HuH-7 (cell line): ENCODE results near the gene MSLN.
"Not testable (repeated sequence)": the region's sequence is repeated elsewhere in the genome, so short reads cannot be mapped to it uniquely, and the experiment has no call there.

ENCODE experiments used
- DNase-seq: peaks from one replicate; pipeline ENCODE4 v3.0.0; 2011; ENCODE audit warnings: low spot score

MSLN gene

DNA sequence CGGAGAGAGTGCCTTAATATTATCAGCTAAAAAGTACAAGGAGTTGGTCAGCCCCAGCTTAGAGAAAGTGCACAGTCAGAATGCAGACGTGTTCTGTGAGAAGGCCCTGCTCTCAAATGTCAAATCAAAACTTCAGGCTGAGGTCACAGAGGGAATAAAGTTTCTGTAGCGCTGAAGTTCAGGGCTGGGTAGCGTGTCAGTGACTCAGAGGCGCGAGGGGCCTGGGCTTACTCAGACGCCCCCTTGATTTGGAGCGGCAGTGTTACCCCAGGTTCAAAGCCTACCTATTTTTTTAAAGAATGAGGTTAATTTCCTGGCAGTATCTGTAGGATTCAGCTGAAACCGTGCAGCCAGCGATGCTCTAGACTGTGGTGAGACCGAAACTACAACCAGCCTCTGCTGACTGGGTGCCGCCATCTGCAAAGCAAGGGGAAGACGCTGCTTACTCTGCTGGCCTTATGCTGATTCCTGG is 24.5 kb upstream of the MSLN start:
- no peak for DNase-seq

DNA sequence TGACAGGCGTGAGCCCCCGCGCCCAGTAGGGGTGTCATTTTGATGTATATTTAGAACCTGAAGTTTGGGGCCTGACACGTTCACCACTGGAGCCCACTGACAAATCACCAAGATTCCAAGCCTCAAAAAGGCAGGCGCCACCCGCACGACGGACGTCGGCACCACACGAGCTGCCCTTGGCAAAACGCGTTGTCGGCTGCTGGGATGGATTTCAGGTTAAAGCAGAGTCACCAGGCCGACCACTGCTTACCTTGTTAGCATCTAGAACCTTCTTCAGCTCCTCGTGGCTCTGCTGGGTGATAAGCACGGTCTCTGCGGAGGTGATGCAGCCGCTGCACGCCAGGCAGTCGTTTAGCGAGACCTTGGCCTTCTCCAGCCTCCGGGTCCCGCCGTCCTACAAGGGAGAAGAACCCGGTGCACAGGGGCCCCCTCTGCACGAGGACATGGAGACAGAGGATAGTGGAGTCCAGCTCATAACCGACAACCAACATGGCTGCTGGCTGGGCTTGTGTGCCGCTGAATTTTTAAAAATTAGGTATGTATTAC is 23.5 kb upstream of the MSLN start:
- no peak for DNase-seq

DNA sequence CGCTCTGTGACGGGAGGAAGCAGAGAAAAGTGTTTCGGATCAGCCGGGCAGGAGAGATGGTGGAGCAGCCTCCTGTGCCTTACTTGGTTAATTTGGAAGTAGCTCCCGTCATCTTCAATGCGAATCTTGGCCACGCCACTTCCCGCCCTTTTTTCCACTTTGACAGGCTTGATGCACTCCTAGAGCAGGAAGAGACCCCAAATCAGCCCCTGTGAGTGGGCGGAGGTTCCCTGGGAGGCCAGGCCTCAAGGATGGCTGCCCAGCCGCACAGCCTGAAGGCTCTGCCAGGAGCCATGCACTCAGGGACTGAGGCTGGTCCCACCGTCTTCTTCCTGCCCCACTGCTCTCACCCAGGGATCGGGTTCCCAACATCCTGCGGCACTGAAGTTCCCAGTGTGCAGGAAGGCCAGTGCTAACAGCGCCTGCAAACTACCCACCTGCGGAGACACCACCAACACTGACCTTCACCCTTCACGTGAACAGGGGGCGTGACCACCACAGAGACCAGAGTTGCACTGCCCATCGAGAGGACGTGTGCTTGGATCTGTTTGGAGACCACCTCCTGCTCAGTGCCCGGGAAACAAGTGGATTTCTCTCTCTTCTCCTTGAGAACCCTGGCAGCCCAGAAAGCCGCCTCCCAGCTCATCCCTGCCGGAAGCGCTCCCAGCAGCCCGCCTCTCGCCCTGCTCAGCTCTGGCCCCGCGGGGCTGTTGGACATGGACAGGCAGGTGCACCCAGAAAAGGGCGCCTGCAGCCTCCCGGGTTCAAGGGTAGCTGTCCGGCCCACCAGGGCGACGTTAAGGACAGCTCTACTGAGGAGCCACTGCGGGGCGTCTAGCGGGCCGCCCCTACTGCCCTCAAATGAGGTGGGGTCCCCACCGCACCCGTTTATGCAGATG is 20.7 kb upstream of the MSLN start:
- peak; percentile 37 for DNase-seq

DNA sequence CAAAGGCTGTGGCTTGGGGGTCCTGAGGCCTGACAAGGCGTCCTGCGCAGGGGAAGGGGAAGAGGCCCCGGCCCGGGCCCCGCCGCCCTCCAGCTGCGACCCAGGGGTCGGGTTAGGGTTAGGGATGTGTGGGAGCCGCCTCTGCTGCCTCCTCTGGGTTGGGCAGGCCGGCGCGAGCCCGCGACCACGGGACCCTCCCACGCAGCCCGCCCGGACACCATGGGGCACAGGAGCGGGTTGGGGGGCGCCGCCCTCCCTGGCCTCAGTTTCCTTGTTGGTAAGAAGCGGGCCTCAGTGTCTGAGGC is 20.1 kb upstream of the MSLN start:
- DNase-seq, result no peak

DNA sequence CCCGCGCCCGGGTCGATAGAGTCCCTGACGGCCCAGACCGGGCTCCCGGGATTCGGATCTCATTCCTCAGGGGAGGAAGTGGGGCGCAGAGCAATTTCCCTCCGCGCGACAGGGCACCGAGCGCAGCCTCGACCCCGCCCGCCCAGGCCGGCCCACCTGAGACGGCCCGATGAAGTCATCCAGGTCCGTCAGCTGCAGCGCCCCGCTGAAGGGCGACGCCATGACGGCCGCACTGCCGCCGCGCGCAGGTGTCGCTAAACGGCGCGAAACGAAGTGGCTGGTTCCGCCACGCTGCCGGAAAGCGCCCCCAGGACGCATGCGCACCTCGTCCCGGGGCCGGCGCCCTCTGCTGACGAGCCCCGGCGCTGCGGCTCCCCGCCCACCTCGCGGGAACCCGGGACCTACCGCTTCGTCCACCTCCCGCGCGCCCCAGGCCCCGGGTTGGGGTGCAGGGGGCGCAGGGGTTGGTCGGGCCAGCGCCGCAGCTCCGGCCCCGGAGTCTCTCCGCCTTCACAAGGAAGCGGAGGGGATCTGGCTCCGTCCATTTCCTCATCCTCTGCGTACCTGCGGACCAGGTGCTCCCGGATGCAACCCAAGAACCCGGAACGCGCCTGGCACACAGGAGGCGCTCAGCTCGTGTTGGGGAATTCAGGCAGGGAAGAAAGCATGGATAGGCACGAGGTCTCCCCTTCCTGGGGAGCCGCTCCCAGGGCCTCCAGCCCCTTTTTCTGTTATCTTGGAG is 19.6 kb upstream of the MSLN start, which contains the start of gene CIAO3:
Gene CIAO3, minus strand, starts transcription at position 234 of the 742 bp plus-strand sequence. Its CDS starts 12 bp downstream, at position 222.
- peak; percentile 79 for DNase-seq

DNA sequence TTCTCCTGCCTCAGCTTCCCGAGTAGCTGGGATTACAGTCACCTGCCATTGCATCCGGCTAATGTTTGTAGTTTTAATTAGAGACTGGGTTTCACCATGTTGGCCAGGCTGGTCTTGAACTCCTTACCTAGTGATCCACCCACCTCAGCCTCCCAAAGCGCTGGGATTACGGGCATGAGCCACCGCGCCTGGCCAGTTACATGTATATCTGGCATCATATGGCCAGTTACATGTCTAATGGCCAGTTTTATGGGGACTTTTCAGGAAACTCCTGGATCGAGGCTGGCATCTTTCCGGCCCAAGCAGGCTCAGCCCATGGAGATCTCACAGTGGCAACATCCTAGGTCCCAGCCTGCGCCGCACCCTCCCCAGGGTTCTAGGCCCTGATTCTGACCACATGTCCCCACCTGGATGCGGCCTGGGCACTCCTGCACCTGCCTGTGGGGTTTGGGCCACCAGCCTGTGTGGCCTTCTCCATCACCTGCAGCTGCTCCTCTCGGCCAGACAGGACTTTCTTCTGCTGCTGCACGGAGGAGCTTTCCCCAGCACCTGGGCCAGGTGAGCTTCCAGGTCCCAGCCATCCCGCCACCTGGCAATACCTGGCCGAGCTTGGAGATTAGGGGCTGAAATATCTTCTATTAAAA is 18.4 kb upstream of the MSLN start:
- no peak for DNase-seq

DNA sequence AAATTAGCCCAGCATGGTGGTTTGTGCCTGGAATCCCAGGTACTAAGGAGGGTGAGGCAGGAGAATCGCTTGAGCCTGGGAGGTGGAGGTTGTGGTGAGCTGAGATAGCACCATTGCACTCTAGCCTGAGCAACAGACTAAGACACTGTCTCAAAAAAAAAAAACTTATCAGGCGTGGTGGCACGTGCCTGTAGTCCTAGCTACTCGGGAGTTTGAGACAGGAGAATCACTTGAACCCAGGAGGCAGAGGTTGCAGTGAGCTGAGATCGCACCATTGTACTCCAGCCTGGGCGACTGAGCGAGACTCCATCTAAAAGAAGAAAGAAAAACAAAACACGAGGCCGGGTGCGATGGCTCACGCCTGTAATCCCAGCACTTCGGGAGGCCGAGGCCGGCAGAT is 17.6 kb upstream of the MSLN start:
- not testable (repeated sequence) for DNase-seq

DNA sequence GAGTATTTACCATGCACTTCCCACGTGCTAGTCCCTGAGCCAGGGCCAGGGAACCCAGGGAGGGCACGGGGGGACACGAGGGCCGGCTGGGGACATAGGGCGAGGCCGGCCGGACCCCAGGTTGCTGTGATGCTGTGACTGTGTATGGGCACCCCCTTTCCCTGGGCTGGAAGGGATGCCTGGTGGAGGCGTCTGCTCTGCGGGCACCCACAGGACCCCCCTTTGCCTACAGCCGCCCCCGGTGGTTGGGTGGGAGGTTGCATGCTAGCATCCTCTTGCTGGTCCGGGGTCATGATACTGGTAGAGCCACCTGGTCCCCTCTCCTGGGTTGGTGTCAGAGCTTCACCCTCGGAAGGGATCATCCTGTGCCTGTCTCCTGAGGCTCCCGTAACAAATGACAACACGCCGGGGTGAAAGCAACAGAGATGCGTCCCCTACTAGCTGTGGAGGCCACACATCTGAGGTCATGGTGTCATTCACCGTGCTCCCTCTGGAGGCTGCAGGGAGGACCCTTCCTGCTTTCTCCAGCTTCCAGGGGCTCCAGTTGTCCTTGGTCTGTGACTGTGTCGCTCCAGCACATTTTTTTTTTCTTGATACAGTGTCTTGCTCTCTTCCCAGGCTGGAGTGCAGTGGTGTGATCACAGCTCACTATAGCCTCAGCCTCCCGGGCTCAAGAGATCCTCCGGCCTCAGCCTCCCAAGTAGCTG is 16.6 kb upstream of the MSLN start:
- DNase-seq, result no peak

DNA sequence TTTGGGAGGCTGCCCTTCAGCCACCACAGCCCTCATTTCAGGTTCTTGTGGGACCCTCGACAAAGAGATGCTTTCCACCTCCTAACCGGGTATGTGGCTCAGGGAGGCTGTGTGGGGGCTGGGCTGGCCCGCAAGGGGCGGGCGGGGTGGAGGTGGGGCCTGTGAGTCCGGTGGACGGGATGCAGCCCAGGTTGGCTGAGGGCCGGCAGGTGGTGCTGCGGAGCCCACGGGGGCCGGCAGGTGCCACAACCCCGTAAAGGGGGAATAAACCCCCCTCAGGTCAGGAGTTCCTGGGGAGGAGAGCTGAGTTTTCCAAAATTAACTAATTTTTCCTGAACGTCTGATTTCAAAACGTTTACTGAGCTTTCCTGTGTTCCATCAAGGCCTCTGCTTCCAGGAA is 14.8 kb upstream of the MSLN start:
- DNase-seq, result peak; percentile 59

DNA sequence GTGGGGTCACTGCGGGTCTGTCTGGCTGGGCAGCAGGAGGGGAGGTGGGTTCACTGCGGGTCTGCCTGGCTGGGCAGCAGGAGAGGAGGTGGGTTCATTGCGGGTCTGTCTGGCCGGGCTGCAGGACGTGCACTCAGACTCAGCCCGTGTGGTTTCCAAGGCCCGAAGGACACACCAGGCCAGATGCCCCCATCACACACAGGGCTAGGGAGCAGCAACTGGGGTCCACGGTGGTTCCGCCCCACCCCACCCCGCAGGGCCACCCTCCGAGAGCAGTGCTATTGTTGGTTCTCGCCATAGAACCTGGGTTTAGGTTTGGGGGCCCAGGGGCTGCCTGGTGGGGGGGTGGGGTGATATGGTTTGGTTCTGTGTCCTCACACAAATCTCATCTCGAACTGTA is 13.9 kb upstream of the MSLN start:
- no peak for DNase-seq

DNA sequence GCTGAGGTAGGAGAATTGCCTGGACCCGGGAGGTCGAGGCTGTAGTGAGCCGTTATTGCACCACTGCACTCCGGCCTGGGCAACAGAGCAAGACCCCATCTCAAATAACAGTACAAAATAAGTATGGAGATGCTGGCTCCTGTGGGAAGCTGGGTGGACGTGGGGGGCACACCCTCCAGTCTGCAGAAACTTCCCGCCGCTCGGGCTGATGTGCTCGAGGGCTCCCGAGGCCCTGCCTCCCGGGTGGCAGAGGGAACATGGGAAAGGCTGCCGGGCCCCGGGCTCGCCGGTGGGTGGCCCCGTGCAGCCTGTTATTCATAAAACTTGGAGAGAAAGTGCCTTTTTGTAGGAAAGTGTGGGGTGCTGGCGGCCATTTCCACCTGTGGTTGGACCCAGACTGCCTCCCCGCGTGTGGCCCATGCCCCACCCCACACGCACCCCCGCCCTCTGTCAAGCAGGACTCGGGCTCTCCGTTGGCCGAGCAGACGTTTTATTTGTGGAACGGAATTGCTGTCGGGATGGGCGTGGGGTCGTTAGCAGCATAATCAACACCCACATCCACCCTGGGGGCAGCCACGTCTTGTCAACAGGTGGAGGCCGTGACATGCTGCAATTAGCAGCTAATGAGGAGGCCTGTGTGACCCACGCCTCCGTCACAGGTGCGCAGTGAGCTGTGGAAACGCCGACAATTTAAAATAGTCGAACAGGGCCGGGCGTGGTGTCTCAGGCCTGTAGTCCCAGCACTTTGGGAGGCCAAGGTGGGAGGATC is 12.4 kb upstream of the MSLN start:
- DNase-seq, result no peak

DNA sequence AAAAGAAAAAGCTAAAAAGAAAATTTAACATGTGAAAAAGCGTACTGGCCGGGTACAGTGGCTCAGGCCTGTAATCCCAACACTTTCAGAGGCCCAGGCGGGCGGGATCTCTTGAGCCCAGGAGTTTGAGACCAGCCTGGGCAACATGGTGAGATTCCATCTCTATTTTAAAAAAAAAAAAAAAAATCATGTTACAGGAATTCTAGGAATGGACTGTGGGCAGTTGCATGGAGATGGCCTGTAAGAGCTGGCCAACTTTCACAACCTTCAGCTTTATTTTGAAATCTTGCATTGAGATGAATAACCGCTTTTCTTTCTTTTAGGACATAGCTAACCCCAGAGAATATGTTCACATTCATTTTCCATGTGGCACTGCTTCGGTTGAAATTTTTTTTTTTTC is 11.5 kb upstream of the MSLN start:
- no peak for DNase-seq

DNA sequence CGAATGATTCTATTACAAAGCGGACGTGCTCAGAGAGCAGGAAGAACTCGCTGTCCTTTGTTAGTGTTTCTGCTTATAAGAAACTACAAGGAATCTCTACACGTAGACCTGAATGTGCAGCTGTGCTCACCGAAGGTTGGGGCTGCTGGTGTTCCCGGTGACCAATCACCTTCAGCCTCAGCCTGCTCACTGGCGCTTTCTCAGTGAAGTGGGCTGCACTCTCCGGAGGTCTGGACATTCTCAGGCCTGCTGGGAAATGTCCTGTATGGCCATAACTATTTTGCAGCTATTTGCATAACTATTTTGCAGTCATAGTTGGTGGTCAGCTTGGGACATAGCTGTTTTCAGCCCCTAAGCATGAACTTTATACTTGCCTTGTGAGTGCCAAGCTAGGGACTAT is 10.0 kb upstream of the MSLN start:
- no peak for DNase-seq

DNA sequence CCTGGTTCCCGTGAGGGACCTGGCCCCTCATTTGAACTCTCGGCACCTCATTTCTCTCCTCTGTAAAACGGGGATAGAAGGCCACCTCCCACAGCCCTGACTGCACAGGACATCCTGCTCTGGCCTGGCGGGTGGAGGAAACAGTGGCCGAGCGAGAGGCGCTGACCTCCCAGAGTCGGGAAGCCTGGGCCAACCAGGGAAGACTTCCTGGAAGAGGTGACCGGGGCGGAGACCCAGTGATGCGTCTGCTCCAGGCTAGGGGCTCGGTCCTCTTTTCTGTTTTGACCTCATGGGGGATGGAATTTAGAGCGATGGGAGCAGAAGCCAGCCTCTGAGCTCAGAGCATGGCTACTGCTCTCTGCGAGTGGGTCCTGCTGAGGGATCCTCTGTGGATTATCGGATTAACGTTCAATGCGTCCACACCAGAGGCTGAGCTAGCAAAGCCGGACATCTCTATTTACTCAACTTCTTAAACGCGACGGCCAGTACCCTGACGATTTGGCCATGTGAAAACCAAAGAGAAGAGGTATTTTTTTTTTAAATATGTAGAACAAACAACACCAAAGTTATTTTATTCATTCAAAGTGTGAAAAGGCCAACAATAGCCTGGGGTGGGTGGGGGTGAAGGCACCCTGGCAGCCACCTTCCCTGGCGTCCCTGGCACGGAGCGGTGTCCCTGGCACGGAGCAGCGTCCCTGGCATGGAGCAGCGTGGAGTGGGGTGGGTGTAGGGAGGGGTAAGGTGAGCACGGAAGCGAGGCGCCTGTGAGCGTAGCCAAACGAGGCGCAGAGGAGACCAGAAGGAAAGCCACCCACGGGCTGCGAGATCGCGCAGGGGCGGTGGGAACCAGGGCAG is 9.2 kb upstream of the MSLN start:
- DNase-seq, result no peak

DNA sequence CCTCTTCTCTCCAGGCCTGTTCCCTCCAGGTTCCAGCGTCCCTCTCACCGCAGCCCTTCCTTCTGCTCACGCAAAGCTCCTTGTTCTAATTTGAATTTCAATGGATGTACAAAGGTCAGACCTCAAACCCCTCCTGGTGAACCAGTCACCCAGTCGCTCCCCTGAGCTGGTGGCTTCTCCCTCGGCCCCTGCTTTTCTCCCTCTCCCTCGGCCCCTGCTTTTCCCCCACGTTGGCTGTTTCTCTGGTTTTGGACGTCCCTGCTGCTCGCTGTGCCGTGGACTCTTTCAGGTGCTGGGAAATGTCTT is 8.6 kb upstream of the MSLN start:
- DNase-seq, result no peak

DNA sequence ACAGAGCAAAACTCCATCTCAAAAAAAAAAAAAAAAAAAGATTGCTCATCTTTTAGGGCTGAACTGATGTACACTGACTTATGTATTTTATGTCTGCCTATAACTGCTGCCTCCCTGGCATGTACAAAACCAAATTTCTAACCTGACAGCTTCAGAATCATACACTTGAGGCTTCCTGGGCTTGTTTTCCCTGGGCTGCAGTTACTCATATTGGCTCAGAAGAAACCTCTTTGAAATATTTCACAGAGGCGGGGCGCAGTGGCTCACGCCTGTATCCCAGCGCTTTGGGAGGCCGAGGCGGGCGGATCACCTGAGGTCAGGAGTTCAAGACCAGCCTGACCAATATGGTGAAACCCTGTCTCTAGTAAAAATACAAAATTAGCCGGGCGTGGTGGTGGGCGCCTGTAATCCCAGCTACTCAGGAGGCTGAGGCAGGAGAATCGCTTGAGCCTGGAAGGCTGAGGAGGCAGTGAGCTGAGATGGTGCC is 6.4 kb upstream of the MSLN start:
- not testable (repeated sequence) for DNase-seq

DNA sequence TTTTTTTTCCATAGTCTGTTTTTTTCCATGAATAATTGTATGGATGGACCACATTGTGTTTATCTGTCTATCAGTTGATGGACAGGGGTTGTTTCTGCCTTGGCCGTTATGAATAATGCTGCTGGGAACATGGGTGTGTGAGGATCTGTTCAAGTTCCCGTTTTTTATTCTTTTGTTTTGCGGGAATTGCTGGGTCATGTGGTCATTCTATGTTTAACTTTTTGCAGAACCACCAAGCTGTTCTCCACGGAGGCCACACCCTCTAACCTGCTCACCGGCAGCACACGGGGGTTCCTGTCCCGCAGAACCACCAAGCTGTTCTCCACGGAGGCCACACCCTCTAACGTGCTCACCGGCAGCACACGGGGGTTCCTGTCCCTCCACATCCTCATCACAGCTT is 5.9 kb upstream of the MSLN start:
- DNase-seq, result no peak

DNA sequence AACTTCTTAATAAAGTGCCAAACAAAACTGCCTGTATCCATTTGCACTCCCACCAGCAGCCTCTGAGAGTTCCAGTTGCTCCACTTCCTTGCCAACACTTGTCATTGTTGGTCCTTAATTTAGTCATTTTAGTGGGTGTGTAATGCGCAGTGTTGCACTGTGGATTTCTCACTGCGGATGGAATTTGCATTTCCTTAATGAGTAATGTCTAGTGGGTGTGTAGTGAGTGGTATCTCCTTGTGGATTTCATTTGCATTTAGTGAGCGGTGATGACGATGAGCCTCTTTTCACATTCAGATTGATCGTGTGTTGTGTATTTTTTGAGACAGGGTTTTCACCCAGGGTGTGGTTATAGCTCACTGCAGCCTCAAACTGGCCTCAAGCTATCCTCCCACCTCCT is 4.1 kb upstream of the MSLN start:
- no peak for DNase-seq

DNA sequence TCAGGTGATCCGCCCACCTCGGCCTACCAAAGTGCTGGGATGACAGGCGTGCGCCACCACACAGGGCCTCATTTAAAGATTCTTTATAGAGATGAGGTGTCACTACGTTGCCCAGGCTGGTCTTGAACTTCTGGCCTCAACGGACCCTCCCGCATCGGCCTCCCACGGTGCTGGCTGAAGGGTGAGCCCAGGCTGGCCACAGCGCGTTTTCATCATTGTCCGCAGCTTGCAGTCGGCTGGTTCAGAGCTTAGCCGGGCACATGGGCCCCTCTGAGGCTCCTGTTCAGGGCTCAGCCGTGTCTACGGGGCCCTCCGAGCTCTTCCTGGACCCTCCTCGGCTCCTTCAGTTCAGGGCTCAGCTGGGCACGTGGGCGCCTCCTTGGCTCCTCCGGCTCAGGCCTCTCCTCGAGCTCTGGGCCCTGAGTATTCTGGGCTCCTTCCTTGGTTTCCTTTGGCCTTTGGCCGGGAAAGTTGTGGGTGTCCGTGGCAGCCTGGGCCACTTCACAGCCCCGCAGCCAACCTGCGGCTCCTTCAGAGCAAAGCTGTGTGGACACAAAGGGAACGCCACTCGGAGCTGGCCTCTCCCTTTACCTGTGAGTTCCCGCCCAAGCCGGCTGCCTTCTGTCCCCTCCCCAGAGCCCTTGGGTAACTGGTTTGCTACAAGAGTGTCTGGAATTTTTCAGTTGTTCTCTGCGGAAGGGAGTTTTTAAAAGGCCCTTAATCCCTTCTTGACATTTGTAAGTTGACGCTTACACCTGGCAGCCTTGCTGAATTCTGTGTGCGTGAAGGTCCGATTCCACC is 1.2 kb upstream of the MSLN start:
- DNase-seq, result no peak
